NCI-H1092 (cell line): ENCODE measurements around the gene MIX23.

Experiments
- DNase-seq: peaks from one replicate; lab custom pipeline; 2025; lab: John Stamatoyannopoulos, UW

The MIX23 gene

GRCh38 chr3:122382888-122383666 lies at the start of gene MIX23:
Gene MIX23 (minus strand): TSS chr3:122383231. CDS start chr3:122383224, 7 bp downstream.
- DNase-seq = peak; percentile 85

- DNase-seq = no peak
These were observed 47.3 kb upstream of the MIX23 start for GRCh38 chr3:122430371-122430770.

GRCh38 chr3:122427857-122428471 lies 44.9 kb upstream of the MIX23 start:
- no peak for DNase-seq

- no peak for DNase-seq
These were observed 38.8 kb upstream of the MIX23 start for GRCh38 chr3:122421836-122422235.

GRCh38 chr3:122421101-122421500 lies 38.1 kb upstream of the MIX23 start:
- no peak for DNase-seq

- DNase-seq = no peak
These were observed 33.9 kb upstream of the MIX23 start for GRCh38 chr3:122416966-122417365.

- no peak for DNase-seq
These were observed 33.0 kb upstream of the MIX23 start, which contains the start of gene WDR5B for GRCh38 chr3:122415762-122416654. Gene WDR5B (minus strand): TSS chr3:122416062. CDS start chr3:122415528, 534 bp downstream.

GRCh38 chr3:122415104-122415744 lies 32.2 kb upstream of the MIX23 start:
- no peak for DNase-seq

GRCh38 chr3:122414391-122414790 lies 31.4 kb upstream of the MIX23 start:
- DNase-seq = no peak

GRCh38 chr3:122410639-122411038 lies 27.6 kb upstream of the MIX23 start:
- DNase-seq = no peak

GRCh38 chr3:122410111-122410510 lies 27.1 kb upstream of the MIX23 start:
- DNase-seq = no peak

GRCh38 chr3:122409446-122409845 lies 26.4 kb upstream of the MIX23 start:
- no peak for DNase-seq

- DNase-seq = no peak
These were observed 24.9 kb upstream of the MIX23 start for GRCh38 chr3:122407946-122408345.

GRCh38 chr3:122406198-122406597 lies 23.2 kb upstream of the MIX23 start:
- no peak for DNase-seq

- DNase-seq = no peak
These were observed 22.0 kb upstream of the MIX23 start for GRCh38 chr3:122405015-122405414.

GRCh38 chr3:122403489-122403888 lies 20.5 kb upstream of the MIX23 start:
- DNase-seq = no peak

GRCh38 chr3:122398920-122399319 lies 15.9 kb upstream of the MIX23 start:
- DNase-seq = no peak

GRCh38 chr3:122397201-122397600 lies 14.2 kb upstream of the MIX23 start:
- no peak for DNase-seq

GRCh38 chr3:122396511-122396910 lies 13.5 kb upstream of the MIX23 start:
- no peak for DNase-seq

- no peak for DNase-seq
These were observed 12.6 kb upstream of the MIX23 start for GRCh38 chr3:122395582-122395981.

GRCh38 chr3:122394173-122394572 lies 11.1 kb upstream of the MIX23 start:
- no peak for DNase-seq
